Limb (tissue), 2 donors: ENCODE measurements around the gene CCAR1.
A peak's percentile ranks its signal among the peaks of the same experiment; 100 is the strongest.
"Not testable (repeated sequence)": the region's sequence is repeated elsewhere in the genome, so short reads cannot be mapped to it uniquely, and the experiment has no call there.

Source experiments
- DNase-seq, 2 donors: peaks; one replicate each; pipeline ENCODE4 v3.0.0-alpha.2; 2016; ENCODE audit errors: extremely low spot score in 2 of 2

Gene CCAR1

GRCh38 chr10:68720793-68721672 lies at the start of gene CCAR1:
Gene CCAR1 (plus strand): TSS chr10:68721239. CDS start chr10:68722505, 1,266 bp downstream.
- DNase-seq: peak; percentile 98 to 99

- DNase-seq: no peak
Measured at GRCh38 chr10:68684413-68684812, 36.6 kb upstream of the CCAR1 start.

- no peak for DNase-seq
Measured at GRCh38 chr10:68696018-68696417, 25.0 kb upstream of the CCAR1 start.

- no peak for DNase-seq
Measured at GRCh38 chr10:68697106-68697505, 23.9 kb upstream of the CCAR1 start.

GRCh38 chr10:68700197-68700596 lies 20.8 kb upstream of the CCAR1 start:
- no peak for DNase-seq

GRCh38 chr10:68705548-68705947 lies 15.5 kb upstream of the CCAR1 start:
- DNase-seq: no peak

- not testable (repeated sequence) for DNase-seq
Measured at GRCh38 chr10:68708987-68709386, 12.1 kb upstream of the CCAR1 start.

- DNase-seq: not testable (repeated sequence)
Measured at GRCh38 chr10:68713065-68713464, 8.0 kb upstream of the CCAR1 start.

- no peak for DNase-seq
Measured at GRCh38 chr10:68717435-68717834, 3.6 kb upstream of the CCAR1 start.

GRCh38 chr10:68721673-68722335 lies 765 bp downstream of the CCAR1 start:
- no peak for DNase-seq

- DNase-seq: no peak
Measured at GRCh38 chr10:68725016-68725415, 4.0 kb downstream of the CCAR1 start.

- no peak for DNase-seq
Measured at GRCh38 chr10:68727146-68727545, 6.1 kb downstream of the CCAR1 start.

GRCh38 chr10:68732651-68733050 lies 11.6 kb downstream of the CCAR1 start:
- no peak for DNase-seq

- no peak for DNase-seq
Measured at GRCh38 chr10:68734349-68734748, 13.3 kb downstream of the CCAR1 start.

- DNase-seq: no peak
Measured at GRCh38 chr10:68735119-68735518, 14.1 kb downstream of the CCAR1 start.

- not testable (repeated sequence) for DNase-seq
Measured at GRCh38 chr10:68735739-68736138, 14.7 kb downstream of the CCAR1 start.

GRCh38 chr10:68740676-68741075 lies 19.6 kb downstream of the CCAR1 start:
- not testable (repeated sequence) for DNase-seq

GRCh38 chr10:68742397-68742796 lies 21.4 kb downstream of the CCAR1 start:
- DNase-seq: no peak

GRCh38 chr10:68752711-68753350 lies 31.8 kb downstream of the CCAR1 start:
- DNase-seq: no peak

- no peak for DNase-seq
Measured at GRCh38 chr10:68756246-68756645, 35.2 kb downstream of the CCAR1 start.

- DNase-seq: no peak
Measured at GRCh38 chr10:68756766-68757165, 35.7 kb downstream of the CCAR1 start.

GRCh38 chr10:68759223-68759863 lies 38.3 kb downstream of the CCAR1 start:
- DNase-seq: no peak
